Upper lobe of left lung (tissue), 6 donors: ENCODE data around the gene GDE1. TPM values are rescaled to one million over a fixed set of nuclear protein-coding genes. Genes with fewer than 3 reads are reported as not detected.

ENCODE experiments used
- ATAC-seq, 2 donors: fragments of 200-7000 bp; cut with Tn5 transposase; one replicate each; pipeline ENCODE4 v1.9.1; 2022; ENCODE audit warnings: mild to moderate bottlenecking in 2 of 2, moderate library complexity in 2 of 2; ENCODE audit not compliant: low FRiP score in 2 of 2
- DNase-seq, 2 donors: peaks; one replicate each; pipeline ENCODE4 v3.0.0-alpha.2; 2019 to 2020
- H3K27ac ChIP-seq, 4 donors: fragments of 200-600 bp; sonication (generic); one replicate each; pipeline ENCODE4 v1.5.1; 2016 to 2019
- H3K27me3 ChIP-seq, 4 donors: fragments of 200-600 bp; sonication (generic); one replicate each; pipeline ENCODE4 v1.5.1; 2017 to 2019
- H3K36me3 ChIP-seq, 4 donors: fragments of 200-600 bp; sonication (generic); one replicate each; pipeline ENCODE4 v1.5.1; 2016 to 2019
- H3K4me1 ChIP-seq, 4 donors: fragments of 200-600 bp; sonication (generic); one replicate each; pipeline ENCODE4 v1.5.1; 2018 to 2019
- H3K4me3 ChIP-seq, 4 donors: fragments of 200-600 bp; sonication (generic); one replicate each; pipeline ENCODE4 v1.5.1; 2017 to 2019; ENCODE audit warnings: mild to moderate bottlenecking in 2 of 4, moderate library complexity in 1 of 4
- H3K9me3 ChIP-seq, 4 donors: fragments of 200-600 bp; sonication (generic); one replicate each; pipeline ENCODE4 v1.5.1; 2018 to 2019
- EP300 ChIP-seq, 4 donors: sonication (generic); formaldehyde crosslinking; IDR thresholded peaks; one replicate each; pipeline ENCODE4 v1.5.1; 2017; ENCODE audit warnings: antibody characterized with exemption in 4 of 4, control low read depth in 2 of 4
- POLR2A ChIP-seq, 4 donors: fragments of 450-650 bp; IDR thresholded peaks; one replicate each; pipeline ENCODE4 v1.5.1; 2016 to 2017; ENCODE audit warnings: antibody characterized with exemption in 4 of 4, mild to moderate bottlenecking in 2 of 4
- POLR2AphosphoS5 ChIP-seq, 2 donors: sonication (generic); formaldehyde crosslinking; IDR thresholded peaks; one replicate each; pipeline ENCODE4 v1.5.1; 2017; ENCODE audit warnings: antibody characterized with exemption in 2 of 2
- WGBS, 2 donors: methylation state at CpG; one replicate each; pipeline ENCODE4 v1.1.5; 2017 to 2018; 5-methylcytosine and 5-hydroxymethylcytosine counted together
- total RNA-seq, 6 donors: library from RNA; depleted of rRNA in 4 of 6; stranded (reverse); fragments of >200 nt in 4 of 6; gene quantifications; one replicate each; pipeline versions ENCODE4 v1.1.0 to v1.2.1, GENCODE V29; 2016 to 2021
- TF ChIP-seq, protein P1 (sequence below), 6 experiments: fragments of 450-650 bp in 4 of 6; fragments of 200-600 bp in 2 of 6; sonication (generic) in 2 of 6; IDR thresholded peaks; one replicate each; pipeline ENCODE4 v1.5.1; 2016 to 2019; ENCODE audit warnings: antibody characterized with exemption in 6 of 6
- donor health status: DM: no; HTN: no; CAD: no; lungs with moderate emphysema.
- donor health status: DM: no; HTN: yes; CAD: no; lungs with severe emphysema.

Gene GDE1
- total RNA-seq, 6 donors from 2014 or later: 33.5 to 93.6 (median 88.2) TPM

DNA sequence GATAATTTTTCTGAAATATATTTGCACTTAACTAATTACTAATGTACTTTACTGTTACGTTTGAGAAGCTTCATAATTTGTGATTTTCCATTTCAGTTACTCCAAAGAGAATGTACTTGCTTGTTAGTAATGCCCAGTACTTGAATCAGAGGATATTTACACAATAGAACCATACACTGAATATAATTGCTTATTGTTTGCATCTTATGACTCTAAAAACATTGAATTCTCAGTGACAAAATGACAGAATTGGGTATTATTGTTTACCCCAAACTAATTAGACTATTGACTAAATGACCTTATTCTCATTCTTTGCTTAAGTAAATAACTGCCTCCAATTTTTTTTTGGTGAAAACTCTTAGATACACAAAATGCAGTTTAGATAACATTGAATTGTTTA is 10.7 kb upstream of the GDE1 start:
- Histone ChIP-seq H3K4me1 (no peaks in the 10 kb centered on the region), H3K4me3 (no peak overlapping the region), H3K9me3 (no peaks in the 10 kb centered on the region), H3K27me3 (no peaks in the 10 kb centered on the region), H3K27ac (no peak overlapping the region), H3K36me3 (peaks cover 4 to 63% (median 26%) of the 10 kb centered on the region in 4 donors)
- ATAC-seq (no peak), DNase-seq (no peak)
- TF ChIP-seq POLR2AphosphoS5 (IDR thresholded peaks at IDR 0.05) (no peak), POLR2A (IDR thresholded peaks at IDR 0.05) (no peak), EP300 (IDR thresholded peaks at IDR 0.05) (no peak)
- TF ChIP-seq, protein P1, sequence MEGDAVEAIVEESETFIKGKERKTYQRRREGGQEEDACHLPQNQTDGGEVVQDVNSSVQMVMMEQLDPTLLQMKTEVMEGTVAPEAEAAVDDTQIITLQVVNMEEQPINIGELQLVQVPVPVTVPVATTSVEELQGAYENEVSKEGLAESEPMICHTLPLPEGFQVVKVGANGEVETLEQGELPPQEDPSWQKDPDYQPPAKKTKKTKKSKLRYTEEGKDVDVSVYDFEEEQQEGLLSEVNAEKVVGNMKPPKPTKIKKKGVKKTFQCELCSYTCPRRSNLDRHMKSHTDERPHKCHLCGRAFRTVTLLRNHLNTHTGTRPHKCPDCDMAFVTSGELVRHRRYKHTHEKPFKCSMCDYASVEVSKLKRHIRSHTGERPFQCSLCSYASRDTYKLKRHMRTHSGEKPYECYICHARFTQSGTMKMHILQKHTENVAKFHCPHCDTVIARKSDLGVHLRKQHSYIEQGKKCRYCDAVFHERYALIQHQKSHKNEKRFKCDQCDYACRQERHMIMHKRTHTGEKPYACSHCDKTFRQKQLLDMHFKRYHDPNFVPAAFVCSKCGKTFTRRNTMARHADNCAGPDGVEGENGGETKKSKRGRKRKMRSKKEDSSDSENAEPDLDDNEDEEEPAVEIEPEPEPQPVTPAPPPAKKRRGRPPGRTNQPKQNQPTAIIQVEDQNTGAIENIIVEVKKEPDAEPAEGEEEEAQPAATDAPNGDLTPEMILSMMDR (IDR thresholded peaks at IDR 0.05): no peak
- 73 to 91% methylated on average over 1 of the region's 1 CpG for WGBS, 2 donors

DNA sequence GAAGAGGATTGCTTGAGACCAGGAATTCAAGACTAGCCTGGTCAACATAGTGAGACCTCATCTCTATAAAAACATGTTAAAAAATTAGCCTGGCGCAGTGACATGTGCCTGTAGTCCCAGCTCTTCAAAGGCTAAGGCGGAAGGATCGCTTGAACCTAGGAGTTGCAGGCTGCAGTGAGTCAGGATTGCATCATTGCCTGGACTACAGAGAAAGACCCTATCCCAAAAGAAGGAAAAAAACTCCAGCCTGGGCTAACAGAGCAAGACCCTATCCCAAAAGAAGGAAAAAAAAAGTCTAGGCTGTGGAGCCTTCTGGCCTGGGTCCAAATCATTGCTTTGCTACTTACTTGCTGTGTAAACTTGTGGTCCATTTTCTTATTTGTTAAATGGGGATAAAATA is 6.8 kb upstream of the GDE1 start:
- TF ChIP-seq EP300 (IDR thresholded peaks at IDR 0.05) (no peak), POLR2A (IDR thresholded peaks at IDR 0.05) (no peak), POLR2AphosphoS5 (IDR thresholded peaks at IDR 0.05) (no peak)
- TF ChIP-seq, protein P1 (IDR thresholded peaks at IDR 0.05): no peak
- 97 to 100% methylated on average over 3 of the region's 3 CpGs for WGBS, 2 donors
- ATAC-seq (no peak), DNase-seq (no peak)
- Histone ChIP-seq H3K4me1 (peaks cover 9 to 17% (median 13%) of the 10 kb centered on the region in 4 donors), H3K4me3 (no peak overlapping the region), H3K9me3 (no peaks in the 10 kb centered on the region), H3K36me3 (peaks cover 4 to 41% (median 10%) of the 10 kb centered on the region in 4 donors), H3K27ac (no peak overlapping the region), H3K27me3 (no peaks in the 10 kb centered on the region)

GRCh38 chr16:19527161-19527560 is 5.3 kb upstream of the GDE1 start:
- Histone ChIP-seq H3K36me3 (peaks cover 0 to 26% (median 7%) of the 10 kb centered on the region in 4 donors), H3K4me1 (peaks cover 21 to 31% (median 26%) of the 10 kb centered on the region in 4 donors), H3K27ac (no peak overlapping the region), H3K9me3 (no peaks in the 10 kb centered on the region), H3K4me3 (no peak overlapping the region), H3K27me3 (no peaks in the 10 kb centered on the region)
- TF ChIP-seq EP300 (IDR thresholded peaks at IDR 0.05): no peak
- ATAC-seq: no peak
- 92 to 93% methylated on average over 1 of the region's 1 CpG for WGBS, 2 donors
- no peak for DNase-seq

GRCh38 chr16:19525385-19525723 is 3.5 kb upstream of the GDE1 start:
- H3K27ac ChIP-seq: peak overlapping the region in 2 of 4 donors; percentile 0 to 95
- H3K36me3 ChIP-seq: peaks cover 0 to 17% (median 7%) of the 10 kb centered on the region in 4 donors
- WGBS, 2 donors: 78 to 83% methylated on average over 2 of the region's 2 CpGs
- peak overlapping the region in 2 of 4 donors; percentile 75 to 93 for H3K4me3 ChIP-seq
- peaks cover 27 to 42% (median 33%) of the 10 kb centered on the region in 4 donors for H3K4me1 ChIP-seq
- H3K9me3 ChIP-seq: no peaks in the 10 kb centered on the region
- no peak for TF ChIP-seq POLR2AphosphoS5 (IDR thresholded peaks at IDR 0.05)
- no peak for TF ChIP-seq POLR2A (IDR thresholded peaks at IDR 0.05)
- TF ChIP-seq, protein P1 (IDR thresholded peaks at IDR 0.05): no peak
- TF ChIP-seq EP300 (IDR thresholded peaks at IDR 0.05): no peak
- ATAC-seq (no peak), DNase-seq (no peak)
- no peaks in the 10 kb centered on the region for H3K27me3 ChIP-seq

DNA sequence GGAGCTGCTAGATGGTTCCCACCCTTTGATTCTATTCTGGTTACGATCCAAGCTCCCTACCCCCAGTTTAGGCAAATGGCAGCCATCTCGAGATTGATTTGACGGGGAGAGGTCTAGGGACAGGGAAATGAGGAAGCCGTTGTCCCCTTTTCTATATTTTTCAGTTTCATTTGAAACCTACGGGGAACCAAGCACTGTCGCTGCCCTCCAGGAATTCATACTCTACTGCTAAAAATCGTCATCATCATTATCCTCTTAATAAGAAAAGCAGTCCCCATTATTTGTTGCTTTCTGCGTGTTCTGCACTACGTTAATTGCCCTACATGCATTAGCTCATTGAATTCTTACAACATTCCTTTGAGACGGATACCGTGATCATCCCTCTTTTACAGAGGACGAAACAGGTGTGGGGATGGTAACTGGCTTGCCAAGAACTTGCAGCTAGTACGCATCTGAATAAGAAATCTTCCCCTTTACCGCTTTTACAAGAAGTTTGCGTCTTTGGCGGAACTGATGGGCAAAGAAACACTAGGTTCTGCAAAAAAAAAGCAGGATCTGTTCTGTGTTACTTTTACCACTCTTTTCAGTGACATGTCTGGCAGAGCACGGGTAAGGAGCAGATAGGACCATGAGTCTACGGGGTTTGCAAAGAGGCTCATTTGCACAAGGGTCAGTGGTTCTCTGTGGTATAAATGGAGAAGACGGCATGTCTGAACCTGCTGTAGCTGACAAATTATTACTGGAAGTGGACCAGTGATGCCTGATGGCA is 2.9 kb upstream of the GDE1 start:
- H3K4me1 ChIP-seq: peaks cover 32 to 47% (median 38%) of the 10 kb centered on the region in 4 donors
- H3K9me3 ChIP-seq: no peaks in the 10 kb centered on the region
- peaks cover 0 to 15% (median 7%) of the 10 kb centered on the region in 4 donors for H3K36me3 ChIP-seq
- H3K27me3 ChIP-seq: no peaks in the 10 kb centered on the region
- no peak for ATAC-seq
- H3K4me3 ChIP-seq: peak overlapping the region; percentile 75 to 96 (median 92)
- TF ChIP-seq POLR2A (IDR thresholded peaks at IDR 0.05): no peak
- TF ChIP-seq, protein P1 (IDR thresholded peaks at IDR 0.05): no peak
- TF ChIP-seq POLR2AphosphoS5 (IDR thresholded peaks at IDR 0.05): no peak
- no peak for TF ChIP-seq EP300 (IDR thresholded peaks at IDR 0.05)
- WGBS, 2 donors: 19 to 21% methylated on average over 19 of the region's 19 CpGs
- no peak for DNase-seq
- peak overlapping the region; percentile 73 to 97 (median 92) for H3K27ac ChIP-seq
